ENCODE data around the gene GPC5.
"Not testable (repeated sequence)": the region's sequence is repeated elsewhere in the genome, so short reads cannot be mapped to it uniquely, and the experiment has no call there.

GPC5 gene

DNA sequence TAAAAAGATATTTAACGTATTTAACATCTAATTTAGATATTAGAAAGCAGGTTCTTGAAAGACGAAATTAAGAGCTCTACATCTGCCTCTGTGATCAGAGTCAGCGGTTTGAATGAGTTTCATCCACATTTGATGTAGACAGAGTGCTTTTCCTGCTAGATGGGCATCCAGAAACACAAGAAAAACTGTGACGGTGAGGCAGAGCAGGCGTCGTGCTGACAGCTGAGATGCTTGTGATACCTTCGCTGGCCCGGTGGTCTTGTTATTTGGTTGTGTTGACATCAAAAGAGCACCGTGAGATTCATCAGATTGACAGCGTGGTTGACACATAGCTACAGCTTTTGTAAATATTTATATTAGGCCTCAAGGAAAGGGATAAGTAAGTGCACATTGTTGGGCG, 399.1 kb downstream of the GPC5 start:
- Histone ChIP-seq H3K4ac (ENCODE audit: low read depth, low read length) (no peak overlapping the region), H3K27ac (ENCODE audit: low read depth, low read length) (no peak overlapping the region), H3K23ac (ENCODE audit: low read length) (no peak overlapping the region), H3K4me1 (ENCODE audit: control insufficient read depth, low read depth, low read length) (no peaks in the 10 kb centered on the region), H3K9ac (ENCODE audit: low read length) (no peak overlapping the region), H3K36me3 (ENCODE audit: control insufficient read depth, insufficient read depth, low read length) (no peaks in the 10 kb centered on the region), H3K79me2 (ENCODE audit: control insufficient read depth, insufficient read depth, low read length) (no peaks in the 10 kb centered on the region), H4K8ac (ENCODE audit: low read depth, low read length) (no peak overlapping the region), H3K27me3 (ENCODE audit: insufficient read depth, low read length, poor library complexity) (no peaks in the 10 kb centered on the region), H3K18ac (ENCODE audit: low read length) (no peak overlapping the region), H3K4me3 (ENCODE audit: low read length) (no peak overlapping the region), H2BK15ac (replicated peaks; ENCODE audit: low read depth) (no peak overlapping the region), H3K56ac (ENCODE audit: low read length) (no peak overlapping the region), H2AK5ac (ENCODE audit: low read length) (no peak overlapping the region), H3K79me1 (ENCODE audit: low read length) (no peaks in the 10 kb centered on the region), H4K5ac (ENCODE audit: low read length) (no peak overlapping the region), H2BK120ac (ENCODE audit: low read depth, low read length) (no peak overlapping the region), H3K4me2 (ENCODE audit: low read length) (no peak overlapping the region), H2BK5ac (ENCODE audit: low read length) (no peak overlapping the region)
- WGBS (ENCODE audit: extremely low coverage, insufficient coverage, low lambda C conversion rate): no CpG with 5 or more reads among the region's 11 CpGs
- no peak for DNase-seq

DNA sequence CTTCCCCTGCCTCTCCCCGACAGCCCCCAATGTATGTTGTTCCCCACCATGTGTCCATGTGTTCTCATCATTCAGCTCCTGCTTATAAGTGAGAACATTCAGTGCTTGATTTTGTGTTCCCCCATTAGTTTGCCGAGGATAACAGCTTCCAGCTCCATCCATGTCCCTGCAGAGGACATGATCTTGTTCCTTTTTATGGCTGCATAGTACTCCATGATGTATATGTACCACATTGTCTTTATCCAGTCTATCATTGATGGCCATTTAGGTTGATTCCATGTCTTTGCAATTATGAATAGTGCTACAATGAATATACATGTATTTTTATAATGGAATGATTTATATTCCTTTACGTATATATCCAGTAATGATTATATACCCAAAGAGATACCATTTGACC, 399.9 kb downstream of the GPC5 start:
- H3K4me3 ChIP-seq (ENCODE audit: low read length); H2BK5ac ChIP-seq (ENCODE audit: low read length); H4K8ac ChIP-seq (ENCODE audit: low read depth, low read length); H2BK120ac ChIP-seq (ENCODE audit: low read depth, low read length); H3K9ac ChIP-seq (ENCODE audit: low read length); H3K4ac ChIP-seq (ENCODE audit: low read depth, low read length); H3K36me3 ChIP-seq (ENCODE audit: control insufficient read depth, insufficient read depth, low read length); H3K4me2 ChIP-seq (ENCODE audit: low read length); H3K27me3 ChIP-seq (ENCODE audit: insufficient read depth, low read length, poor library complexity); H3K79me2 ChIP-seq (ENCODE audit: control insufficient read depth, insufficient read depth, low read length); H3K18ac ChIP-seq (ENCODE audit: low read length); H3K79me1 ChIP-seq (ENCODE audit: low read length); DNase-seq; H3K4me1 ChIP-seq (ENCODE audit: control insufficient read depth, low read depth, low read length); H2AK5ac ChIP-seq (ENCODE audit: low read length); H3K27ac ChIP-seq (ENCODE audit: low read depth, low read length); H2BK15ac ChIP-seq (replicated peaks; ENCODE audit: low read depth); H3K23ac ChIP-seq (ENCODE audit: low read length); H3K56ac ChIP-seq (ENCODE audit: low read length); H4K5ac ChIP-seq (ENCODE audit: low read length): not testable (repeated sequence)
- no CpG with 5 or more reads among the region's 3 CpGs for WGBS (ENCODE audit: extremely low coverage, insufficient coverage, low lambda C conversion rate)

DNA sequence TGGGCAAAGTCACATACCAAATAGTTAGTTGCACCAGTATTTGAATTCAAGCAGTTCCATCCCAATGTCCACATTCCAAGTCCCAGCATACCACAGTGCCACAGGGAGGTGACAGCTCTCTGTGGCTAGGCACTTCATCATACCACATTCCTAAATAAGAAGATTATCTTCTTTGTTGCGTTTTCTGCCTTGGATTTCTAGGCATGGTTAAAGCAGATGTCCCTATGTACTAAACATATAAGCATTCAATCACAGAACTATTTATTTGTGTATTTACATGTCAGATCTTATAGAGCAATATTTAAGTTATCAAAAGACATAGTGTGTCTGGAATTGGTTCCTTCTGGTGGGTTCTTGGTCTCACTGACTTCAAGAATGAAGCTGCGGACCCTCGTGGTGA, 403.4 kb downstream of the GPC5 start:
- not testable (repeated sequence) for H2BK15ac ChIP-seq (replicated peaks; ENCODE audit: low read depth); H2AK5ac ChIP-seq (ENCODE audit: low read length); H3K4me2 ChIP-seq (ENCODE audit: low read length); H3K56ac ChIP-seq (ENCODE audit: low read length); H4K5ac ChIP-seq (ENCODE audit: low read length); H3K9ac ChIP-seq (ENCODE audit: low read length); H2BK120ac ChIP-seq (ENCODE audit: low read depth, low read length); H3K18ac ChIP-seq (ENCODE audit: low read length); H3K4ac ChIP-seq (ENCODE audit: low read depth, low read length); DNase-seq; H3K4me3 ChIP-seq (ENCODE audit: low read length); H3K27me3 ChIP-seq (ENCODE audit: insufficient read depth, low read length, poor library complexity); H3K4me1 ChIP-seq (ENCODE audit: control insufficient read depth, low read depth, low read length); H3K36me3 ChIP-seq (ENCODE audit: control insufficient read depth, insufficient read depth, low read length); H3K27ac ChIP-seq (ENCODE audit: low read depth, low read length); H4K8ac ChIP-seq (ENCODE audit: low read depth, low read length); H3K79me1 ChIP-seq (ENCODE audit: low read length); H2BK5ac ChIP-seq (ENCODE audit: low read length); H3K79me2 ChIP-seq (ENCODE audit: control insufficient read depth, insufficient read depth, low read length); H3K23ac ChIP-seq (ENCODE audit: low read length)
- WGBS (ENCODE audit: extremely low coverage, insufficient coverage, low lambda C conversion rate): no CpG with 5 or more reads among the region's 3 CpGs

DNA sequence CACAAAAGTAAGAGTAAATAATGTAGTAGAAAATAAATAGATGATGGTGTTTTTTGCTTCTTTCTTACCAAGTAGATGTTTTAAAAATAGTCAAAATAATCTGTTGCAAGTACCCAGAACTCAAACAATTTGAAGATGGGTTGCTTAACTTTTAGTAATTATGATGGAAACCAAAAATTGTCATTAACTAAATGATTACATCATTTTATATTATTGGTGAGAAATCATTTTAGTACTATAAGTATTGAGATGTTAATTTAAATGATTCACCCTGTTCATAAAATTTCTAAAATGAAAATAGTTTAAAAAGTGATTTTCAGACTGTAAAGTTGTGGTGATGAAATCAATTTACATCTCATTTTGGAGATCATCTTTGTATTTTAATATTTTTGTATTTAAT, 404.5 kb downstream of the GPC5 start:
- Histone ChIP-seq H2BK5ac (ENCODE audit: low read length) (no peak overlapping the region), H4K8ac (ENCODE audit: low read depth, low read length) (no peak overlapping the region), H2BK120ac (ENCODE audit: low read depth, low read length) (no peak overlapping the region), H3K27me3 (ENCODE audit: insufficient read depth, low read length, poor library complexity) (no peaks in the 10 kb centered on the region), H3K4ac (ENCODE audit: low read depth, low read length) (no peak overlapping the region), H3K9ac (ENCODE audit: low read length) (no peak overlapping the region), H3K4me1 (ENCODE audit: control insufficient read depth, low read depth, low read length) (no peaks in the 10 kb centered on the region), H3K27ac (ENCODE audit: low read depth, low read length) (no peak overlapping the region), H2BK15ac (replicated peaks; ENCODE audit: low read depth) (no peak overlapping the region), H3K79me1 (ENCODE audit: low read length) (no peaks in the 10 kb centered on the region), H3K56ac (ENCODE audit: low read length) (no peak overlapping the region), H3K79me2 (ENCODE audit: control insufficient read depth, insufficient read depth, low read length) (no peaks in the 10 kb centered on the region), H2AK5ac (ENCODE audit: low read length) (no peak overlapping the region), H3K18ac (ENCODE audit: low read length) (no peak overlapping the region), H3K23ac (ENCODE audit: low read length) (no peak overlapping the region), H3K4me3 (ENCODE audit: low read length) (no peak overlapping the region), H3K4me2 (ENCODE audit: low read length) (no peak overlapping the region), H3K36me3 (ENCODE audit: control insufficient read depth, insufficient read depth, low read length) (no peaks in the 10 kb centered on the region), H4K5ac (ENCODE audit: low read length) (no peak overlapping the region)
- no peak for DNase-seq

DNA sequence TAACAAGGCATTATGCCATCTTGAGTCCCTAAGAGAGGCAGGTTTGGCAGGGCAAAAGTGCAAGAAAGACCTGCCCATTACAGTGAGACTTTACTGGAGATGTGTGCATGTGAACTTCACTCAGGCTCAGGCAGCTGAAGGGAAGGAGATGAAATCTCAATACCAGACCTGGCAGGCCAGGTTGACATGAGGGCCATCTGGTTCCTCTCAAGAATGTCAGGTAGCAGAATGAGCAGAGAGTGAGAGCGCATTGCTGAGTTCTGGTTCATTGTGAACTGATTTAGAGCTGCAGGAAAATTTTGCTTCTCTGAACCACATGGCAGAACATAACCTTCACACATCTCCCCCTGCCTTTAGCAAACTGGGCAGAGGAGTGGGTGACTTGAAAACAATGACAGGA, 406.3 kb downstream of the GPC5 start:
- Histone ChIP-seq H3K18ac (ENCODE audit: low read length) (no peak overlapping the region), H3K27ac (ENCODE audit: low read depth, low read length) (no peak overlapping the region), H2BK5ac (ENCODE audit: low read length) (no peak overlapping the region), H3K9ac (ENCODE audit: low read length) (no peak overlapping the region), H3K36me3 (ENCODE audit: control insufficient read depth, insufficient read depth, low read length) (no peaks in the 10 kb centered on the region), H3K27me3 (ENCODE audit: insufficient read depth, low read length, poor library complexity) (no peaks in the 10 kb centered on the region), H4K8ac (ENCODE audit: low read depth, low read length) (no peak overlapping the region), H2BK15ac (replicated peaks; ENCODE audit: low read depth) (no peak overlapping the region), H3K4ac (ENCODE audit: low read depth, low read length) (no peak overlapping the region), H3K4me3 (ENCODE audit: low read length) (no peak overlapping the region), H3K79me2 (ENCODE audit: control insufficient read depth, insufficient read depth, low read length) (no peaks in the 10 kb centered on the region), H3K4me2 (ENCODE audit: low read length) (no peak overlapping the region), H3K56ac (ENCODE audit: low read length) (peak overlapping the region; percentile 25), H2AK5ac (ENCODE audit: low read length) (no peak overlapping the region), H3K4me1 (ENCODE audit: control insufficient read depth, low read depth, low read length) (no peaks in the 10 kb centered on the region), H4K5ac (ENCODE audit: low read length) (no peak overlapping the region), H3K79me1 (ENCODE audit: low read length) (no peaks in the 10 kb centered on the region), H2BK120ac (ENCODE audit: low read depth, low read length) (no peak overlapping the region), H3K23ac (ENCODE audit: low read length) (no peak overlapping the region)
- WGBS (ENCODE audit: extremely low coverage, insufficient coverage, low lambda C conversion rate): no CpG with 5 or more reads among the region's 1 CpG
- no peak for DNase-seq

DNA sequence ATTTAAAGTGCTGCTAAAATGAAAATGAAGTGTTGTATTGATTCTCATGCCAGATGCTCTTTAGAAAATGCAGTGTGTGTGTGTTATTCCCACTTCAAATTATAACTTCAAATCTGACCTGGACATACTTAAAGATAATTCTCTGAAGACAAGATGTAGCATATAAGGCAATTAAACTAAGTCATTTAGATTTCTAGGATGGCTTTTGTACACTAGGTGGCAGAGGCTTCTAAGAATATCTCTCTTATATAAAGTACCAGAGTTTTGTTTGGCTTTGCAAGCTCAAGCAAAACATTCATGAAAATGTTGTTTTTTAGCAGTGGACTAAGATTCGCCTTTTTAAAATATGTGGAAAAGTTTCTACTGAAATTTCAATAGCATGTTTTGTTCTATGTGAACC, 407.2 kb downstream of the GPC5 start:
- no peak overlapping the region for H4K5ac ChIP-seq (ENCODE audit: low read length)
- no peak for DNase-seq
- no peak overlapping the region for H3K4me2 ChIP-seq (ENCODE audit: low read length)
- H3K9ac ChIP-seq (ENCODE audit: low read length): no peak overlapping the region
- WGBS (ENCODE audit: extremely low coverage, insufficient coverage, low lambda C conversion rate): no CpG with 5 or more reads among the region's 1 CpG
- H4K8ac ChIP-seq (ENCODE audit: low read depth, low read length): no peak overlapping the region
- no peak overlapping the region for H3K4me3 ChIP-seq (ENCODE audit: low read length)
- no peak overlapping the region for H3K23ac ChIP-seq (ENCODE audit: low read length)
- no peak overlapping the region for H2BK5ac ChIP-seq (ENCODE audit: low read length)
- H3K18ac ChIP-seq (ENCODE audit: low read length): no peak overlapping the region
- H3K4ac ChIP-seq (ENCODE audit: low read depth, low read length): no peak overlapping the region
- no peaks in the 10 kb centered on the region for H3K27me3 ChIP-seq (ENCODE audit: insufficient read depth, low read length, poor library complexity)
- H3K27ac ChIP-seq (ENCODE audit: low read depth, low read length): no peak overlapping the region
- H2BK15ac ChIP-seq (replicated peaks; ENCODE audit: low read depth): no peak overlapping the region
- no peak overlapping the region for H2BK120ac ChIP-seq (ENCODE audit: low read depth, low read length)
- H3K36me3 ChIP-seq (ENCODE audit: control insufficient read depth, insufficient read depth, low read length): no peaks in the 10 kb centered on the region
- H3K4me1 ChIP-seq (ENCODE audit: control insufficient read depth, low read depth, low read length): no peaks in the 10 kb centered on the region
- H3K56ac ChIP-seq (ENCODE audit: low read length): no peak overlapping the region
- no peaks in the 10 kb centered on the region for H3K79me2 ChIP-seq (ENCODE audit: control insufficient read depth, insufficient read depth, low read length)
- H2AK5ac ChIP-seq (ENCODE audit: low read length): no peak overlapping the region
- no peaks in the 10 kb centered on the region for H3K79me1 ChIP-seq (ENCODE audit: low read length)
